Common myeloid progenitor, CD34-positive (primary cell): ENCODE data around the gene CYP11A1.

ENCODE experiments used
- CTCF ChIA-PET: fragments of 350-600 bp; sonication (Branson Sonifier 250); formaldehyde crosslinking; loops from one replicate; lab custom pipeline; 2021; ENCODE audit warnings: antibody characterized with exemption; lab: Charles Lee
- POLR2A ChIA-PET: fragments of 350-600 bp; sonication (Branson Sonifier 250); formaldehyde crosslinking; loops from one replicate; lab custom pipeline; 2021; ENCODE audit warnings: antibody characterized with exemption; lab: Charles Lee
- DNase-seq, 3 donors: peaks; one replicate each; pipeline versions ENCODE4 v3.0.0 to v3.0.0-alpha.2; 2013
- H3K27ac ChIP-seq, 2 experiments: 1 replicate in 1 of 2; 2 replicates in 1 of 2; pipeline ENCODE4 v1.7.0; 2013; ENCODE audit warnings: inconsistent platforms in 2 of 2, low read length in 2 of 2, mild to moderate bottlenecking in 2 of 2, low read depth in 1 of 2, moderate library complexity in 1 of 2; ENCODE audit not compliant: severe bottlenecking in 2 of 2, insufficient read depth in 1 of 2, poor library complexity in 1 of 2
- H3K27me3 ChIP-seq, 5 experiments: replicated peaks in 2 of 5; 1 replicate in 3 of 5; 2 replicates in 2 of 5; pipeline versions ENCODE4 v1.6.1 to v1.7.0; 2013; ENCODE audit warnings: low read length in 4 of 5, mild to moderate bottlenecking in 2 of 5, moderate library complexity in 2 of 5, inconsistent platforms in 1 of 5; ENCODE audit not compliant: insufficient read depth in 5 of 5, control insufficient read depth in 4 of 5
- H3K36me3 ChIP-seq, 4 experiments: 1 replicate in 2 of 4; 2 replicates in 2 of 4; pipeline versions ENCODE4 v1.6.1 to v1.7.0; 2013; ENCODE audit warnings: low read length in 3 of 4, control low read depth in 1 of 4, mild to moderate bottlenecking in 1 of 4; ENCODE audit not compliant: control insufficient read depth in 4 of 4, insufficient read depth in 4 of 4
- H3K4me1 ChIP-seq, 4 experiments: 1 replicate in 3 of 4; 2 replicates in 1 of 4; pipeline versions ENCODE4 v1.6.1 to v1.7.1; 2013; ENCODE audit warnings: low read length in 3 of 4, mild to moderate bottlenecking in 3 of 4, control low read depth in 1 of 4, inconsistent platforms in 1 of 4, moderate library complexity in 1 of 4; ENCODE audit not compliant: control insufficient read depth in 4 of 4, insufficient read depth in 4 of 4; ENCODE audit errors: control extremely low read depth in 1 of 4
- H3K4me3 ChIP-seq, 7 experiments: 1 replicate in 4 of 7; 2 replicates in 3 of 7; pipeline versions ENCODE4 v1.5.1 to v1.7.0; 2013; ENCODE audit warnings: mild to moderate bottlenecking in 7 of 7, low read length in 6 of 7, moderate library complexity in 6 of 7, inconsistent platforms in 2 of 7, low read depth in 2 of 7, control low read depth in 1 of 7; ENCODE audit not compliant: insufficient read depth in 4 of 7, control insufficient read depth in 1 of 7; ENCODE audit errors: extremely low read depth in 1 of 7
- H3K9me3 ChIP-seq, 5 experiments: 1 replicate in 4 of 5; 2 replicates in 1 of 5; pipeline versions ENCODE4 v1.6.1 to v1.7.1; 2013; ENCODE audit warnings: low read length in 4 of 5, mild to moderate bottlenecking in 2 of 5, inconsistent platforms in 1 of 5, low read depth in 1 of 5, moderate library complexity in 1 of 5; ENCODE audit not compliant: control insufficient read depth in 4 of 5, insufficient read depth in 2 of 5; ENCODE audit errors: control extremely low read depth in 1 of 5
- WGBS: methylation state at CpG from one replicate; pipeline ENCODE4 v1.1.5; 2013; ENCODE audit not compliant: insufficient coverage; 5-methylcytosine and 5-hydroxymethylcytosine counted together

The CYP11A1 gene

GRCh38 chr15:74397239-74398068, 30.0 kb upstream of the CYP11A1 start:
- Histone ChIP-seq H3K4me3 (no peak overlapping the region), H3K27ac (no peak overlapping the region), H3K4me1 (peaks cover 13 to 81% (median 74%) of the 10 kb centered on the region in 4 experiments), H3K36me3 (no peaks in the 10 kb centered on the region), H3K27me3 (no peaks in the 10 kb centered on the region), H3K9me3 (no peaks in the 10 kb centered on the region)
- POLR2A ChIA-PET: interaction anchor here (0.8 kb wide), 1 partner anchor 9 kb away, joined by 3 read pairs; no protein-coding TSS in a partner anchor
- 95% methylated on average over 2 of the region's 6 CpGs for WGBS
- DNase-seq: no peak
- CTCF ChIA-PET: interaction anchor here (0.8 to 1.9 kb wide), 5 partner anchors 8 to 40 kb away, joined by 3 to 5 read pairs (median 4); no protein-coding TSS in a partner anchor

- no peak overlapping the region for H3K27ac ChIP-seq
- POLR2A ChIA-PET: no interaction called here
Observed at GRCh38 chr15:74396445-74397238, 29.2 kb upstream of the CYP11A1 start.

DNA sequence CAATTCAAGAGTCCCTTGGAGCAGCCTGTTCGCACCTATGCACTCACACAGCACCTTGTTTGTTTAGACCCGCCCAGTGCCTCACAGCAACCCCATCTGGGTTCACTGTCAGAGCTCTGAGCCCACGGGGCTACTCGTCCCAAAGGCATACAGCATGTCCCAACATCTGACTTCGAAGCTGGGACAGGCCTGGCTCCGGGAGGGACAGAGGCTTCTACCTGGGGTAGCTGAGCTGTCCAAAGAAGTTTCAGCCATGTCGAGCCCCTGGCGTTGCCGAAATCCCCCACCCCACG, 28.6 kb upstream of the CYP11A1 start:
- peaks cover 6 to 81% (median 74%) of the 10 kb centered on the region in 4 experiments for H3K4me1 ChIP-seq
- H3K4me3 ChIP-seq: no peak overlapping the region
- H3K9me3 ChIP-seq: no peaks in the 10 kb centered on the region
- H3K27me3 ChIP-seq: no peaks in the 10 kb centered on the region
- DNase-seq: no peak
- ChIA-PET CTCF (interaction anchor here (1.2 to 2.4 kb wide), 8 partner anchors 9 to 43 kb away, joined by 3 to 7 read pairs (median 5); no protein-coding TSS in a partner anchor), POLR2A (no interaction called here)
- no peak overlapping the region for H3K27ac ChIP-seq
- H3K36me3 ChIP-seq: no peaks in the 10 kb centered on the region
- 87% methylated on average over 10 of the region's 10 CpGs for WGBS

More at GRCh38 chr15:74396445-74397238, 29.2 kb upstream of the CYP11A1 start:
- 23% methylated on average over 8 of the region's 9 CpGs for WGBS
- Histone ChIP-seq H3K9me3 (no peaks in the 10 kb centered on the region), H3K4me3 (no peak overlapping the region), H3K36me3 (no peaks in the 10 kb centered on the region), H3K27me3 (no peaks in the 10 kb centered on the region), H3K4me1 (peaks cover 6 to 81% (median 74%) of the 10 kb centered on the region in 4 experiments)
- CTCF ChIA-PET: interaction anchor here (0.8 to 2.4 kb wide), 9 partner anchors 9 to 42 kb away, joined by 3 to 5 read pairs (median 4); no protein-coding TSS in a partner anchor
- peak; percentile 73 to 90 (median 87) for DNase-seq

DNA sequence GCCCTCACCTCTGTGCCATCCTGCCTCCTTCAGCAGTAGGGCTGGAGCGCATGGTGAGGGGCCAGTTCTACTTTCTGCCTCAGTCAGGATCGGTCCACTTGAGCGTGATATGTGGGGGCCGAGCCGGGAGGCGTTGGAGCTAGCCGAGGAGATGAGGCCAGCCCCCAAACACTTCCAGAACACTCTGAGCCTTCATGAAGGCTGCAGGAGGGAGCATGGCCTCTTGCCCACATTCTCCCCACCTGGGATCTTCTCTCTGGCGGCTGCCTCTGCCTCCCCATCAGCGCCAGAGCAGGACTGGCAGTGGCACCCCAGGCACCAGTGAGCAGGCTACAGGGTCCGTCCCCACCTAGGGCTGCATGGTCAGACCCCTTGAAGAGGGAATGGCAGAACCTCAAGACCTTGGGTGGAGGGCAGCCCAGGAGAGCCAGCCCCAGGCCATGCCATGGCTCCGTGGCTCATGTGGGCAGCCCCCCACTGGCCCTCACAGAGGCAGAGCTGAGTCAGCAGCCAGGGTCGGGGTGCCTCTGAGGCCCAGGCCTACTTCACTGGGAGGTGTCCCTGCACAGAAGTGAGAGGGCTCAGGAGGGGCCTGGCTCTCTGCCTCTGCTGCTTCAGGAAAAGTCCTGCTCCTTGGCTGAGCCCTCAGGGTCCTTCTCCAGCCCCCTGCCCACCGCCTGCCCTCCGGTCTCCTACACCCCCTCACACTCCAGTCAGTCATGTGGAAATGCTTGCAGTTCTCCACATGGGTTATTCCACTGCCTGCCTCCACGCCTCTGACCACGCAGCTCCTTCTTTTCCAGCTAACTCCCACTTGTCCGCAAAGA, 28.1 kb upstream of the CYP11A1 start:
- no peaks in the 10 kb centered on the region for H3K27me3 ChIP-seq
- H3K4me3 ChIP-seq: no peak overlapping the region
- no peaks in the 10 kb centered on the region for H3K9me3 ChIP-seq
- WGBS: 95% methylated on average over 14 of the region's 17 CpGs
- no peak for DNase-seq
- H3K4me1 ChIP-seq: peaks cover 6 to 81% (median 74%) of the 10 kb centered on the region in 4 experiments
- CTCF ChIA-PET: interaction anchor here (1.2 to 7.7 kb wide), 8 partner anchors 8 to 43 kb away, joined by 3 to 75 read pairs (median 5); no protein-coding TSS in a partner anchor
- POLR2A ChIA-PET: no interaction called here
- no peaks in the 10 kb centered on the region for H3K36me3 ChIP-seq
- H3K27ac ChIP-seq: no peak overlapping the region

DNA sequence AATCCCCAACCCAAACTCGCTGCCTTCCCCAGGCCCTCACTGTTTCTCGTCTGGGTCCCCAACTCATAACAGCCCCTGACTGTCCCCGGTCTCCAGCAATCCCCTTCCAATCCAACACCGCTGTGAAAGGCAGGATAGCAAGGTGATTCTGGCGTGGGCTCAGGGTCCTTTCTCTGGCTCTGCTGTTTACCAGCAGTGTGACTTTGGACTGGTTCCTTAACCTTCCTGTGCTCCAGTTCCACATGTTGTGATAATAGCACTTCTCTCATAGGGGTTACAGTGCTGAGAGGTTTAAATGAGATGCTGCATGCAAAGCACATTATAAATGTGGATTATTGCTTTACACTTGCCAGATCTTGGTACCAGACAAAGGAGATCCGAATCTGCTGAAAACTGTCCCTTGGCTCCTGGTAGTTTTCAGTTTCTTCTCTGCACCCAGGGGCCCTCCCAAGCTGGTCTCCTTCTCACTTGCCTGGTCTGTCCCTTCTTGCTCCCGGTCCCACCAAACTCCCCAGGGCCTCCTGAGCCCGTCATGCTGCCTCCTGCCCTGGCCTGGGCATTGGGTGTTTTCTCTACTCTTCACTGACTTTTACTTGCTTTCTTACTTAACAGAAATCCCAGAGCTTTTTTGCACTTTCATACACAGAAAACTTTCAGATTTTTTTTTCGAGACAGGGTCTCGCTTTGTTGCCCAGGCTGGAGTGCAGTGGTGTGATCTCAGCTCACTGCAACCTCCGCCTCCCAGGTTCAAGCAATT, 26.8 kb upstream of the CYP11A1 start:
- Histone ChIP-seq H3K4me3 (no peak overlapping the region), H3K27me3 (no peaks in the 10 kb centered on the region), H3K4me1 (peaks cover under 1 to 81% (median 74%) of the 10 kb centered on the region in 4 experiments), H3K36me3 (no peaks in the 10 kb centered on the region), H3K9me3 (no peaks in the 10 kb centered on the region), H3K27ac (no peak overlapping the region)
- no peak for DNase-seq
- ChIA-PET CTCF (interaction anchor here (0.6 to 7.7 kb wide), 7 partner anchors 9 to 47 kb away, joined by 3 to 75 read pairs (median 4); no protein-coding TSS in a partner anchor), POLR2A (interaction anchor here (0.6 kb wide), 1 partner anchor 38 kb away, joined by 5 read pairs; no protein-coding TSS in a partner anchor)
- WGBS: 93% methylated on average over 11 of the region's 11 CpGs

DNA sequence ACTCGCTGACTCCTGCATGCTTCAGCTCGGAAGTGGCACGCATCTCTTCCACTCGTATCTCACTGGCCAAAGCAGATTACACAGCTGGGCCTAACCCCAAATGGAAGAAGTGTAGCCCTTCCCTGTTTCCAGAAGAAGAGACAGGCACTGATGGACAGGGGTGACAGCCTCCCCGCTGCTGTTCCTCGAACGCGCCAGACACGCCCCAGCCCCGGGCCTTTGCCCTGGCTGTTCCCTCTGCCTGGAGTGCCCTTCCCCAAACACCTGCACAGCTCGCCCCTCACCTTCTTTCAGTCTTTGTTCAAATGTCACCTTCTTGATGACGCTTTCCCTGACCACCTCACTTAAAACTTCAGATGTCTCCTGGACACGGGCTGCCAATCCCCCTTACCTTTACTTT, 26.0 kb upstream of the CYP11A1 start:
- no peaks in the 10 kb centered on the region for H3K27me3 ChIP-seq
- 94% methylated on average over 11 of the region's 13 CpGs for WGBS
- no peak overlapping the region for H3K4me3 ChIP-seq
- no peaks in the 10 kb centered on the region for H3K9me3 ChIP-seq
- no peak overlapping the region for H3K27ac ChIP-seq
- CTCF ChIA-PET: interaction anchor here (1.0 to 7.7 kb wide), 7 partner anchors 10 to 48 kb away, joined by 3 to 75 read pairs (median 4); no protein-coding TSS in a partner anchor
- no peaks in the 10 kb centered on the region for H3K36me3 ChIP-seq
- POLR2A ChIA-PET: no interaction called here
- DNase-seq: no peak
- peaks cover 0 to 84% (median 76%) of the 10 kb centered on the region in 4 experiments for H3K4me1 ChIP-seq
